NB4 (cell line): ENCODE measurements around the gene MYO7B.
A peak's percentile ranks its signal among the peaks of the same experiment; 100 is the strongest.

Experiments used
- DNase-seq: peaks from one replicate; pipeline ENCODE4 v3.0.0; 2010; ENCODE audit warnings: low read depth
- H3K4me3 ChIP-seq: one replicate; pipeline ENCODE4 v1.5.1; 2011; ENCODE audit warnings: mild to moderate bottlenecking, low read depth, low read length, moderate library complexity
- MYC ChIP-seq: IDR thresholded peaks from 2 replicates; pipeline ENCODE4 v1.6.1; 2011; ENCODE audit warnings: low read depth, low read length
- POLR2A ChIP-seq: IDR thresholded peaks from 2 replicates; pipeline ENCODE4 v1.6.1; 2011; ENCODE audit warnings: mild to moderate bottlenecking; ENCODE audit not compliant: insufficient read length; ENCODE audit errors: extremely low read depth
- TF ChIP-seq, protein P1 (sequence below): IDR thresholded peaks from 2 replicates; pipeline ENCODE4 v1.6.1; 2011; ENCODE audit warnings: low read depth, low read length
- TF ChIP-seq, protein P2 (sequence below): IDR thresholded peaks from one replicate; pipeline ENCODE4 v1.5.1; 2012; ENCODE audit warnings: low read depth, low read length

MYO7B gene

DNA sequence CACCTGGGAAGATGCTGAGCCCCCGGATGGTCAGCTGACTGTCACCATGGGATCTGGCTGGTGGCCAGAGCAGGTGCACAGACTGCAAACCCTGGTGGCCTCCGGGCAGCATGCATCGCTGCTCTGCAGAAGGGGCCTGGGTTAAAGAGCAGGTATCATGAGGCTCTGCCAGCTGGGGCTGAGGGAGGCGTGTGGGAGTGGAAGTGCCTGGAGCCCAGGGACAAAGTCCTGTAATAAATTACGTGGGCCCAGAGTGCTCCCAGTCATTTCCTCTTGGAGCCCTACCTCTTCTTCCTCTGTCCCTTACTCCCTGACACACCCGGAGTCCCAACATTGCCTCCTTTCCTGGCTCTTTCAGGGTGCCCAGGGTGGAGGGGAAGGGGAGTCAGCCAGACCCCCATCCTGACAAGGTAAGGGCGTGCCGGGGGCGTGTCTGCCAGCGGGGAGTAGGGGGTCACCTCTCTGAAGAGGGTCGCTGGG, at the start of gene MYO7B:
MYO7B (plus strand) TSS at position 262 of the 480 bp plus-strand sequence. CDS start 24,040 bp downstream, outside the sequence.
- DNase-seq, result no peak
- TF ChIP-seq, protein P1, sequence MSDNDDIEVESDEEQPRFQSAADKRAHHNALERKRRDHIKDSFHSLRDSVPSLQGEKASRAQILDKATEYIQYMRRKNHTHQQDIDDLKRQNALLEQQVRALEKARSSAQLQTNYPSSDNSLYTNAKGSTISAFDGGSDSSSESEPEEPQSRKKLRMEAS, result no peak
- no peak for TF ChIP-seq POLR2A
- TF ChIP-seq, protein P2, sequence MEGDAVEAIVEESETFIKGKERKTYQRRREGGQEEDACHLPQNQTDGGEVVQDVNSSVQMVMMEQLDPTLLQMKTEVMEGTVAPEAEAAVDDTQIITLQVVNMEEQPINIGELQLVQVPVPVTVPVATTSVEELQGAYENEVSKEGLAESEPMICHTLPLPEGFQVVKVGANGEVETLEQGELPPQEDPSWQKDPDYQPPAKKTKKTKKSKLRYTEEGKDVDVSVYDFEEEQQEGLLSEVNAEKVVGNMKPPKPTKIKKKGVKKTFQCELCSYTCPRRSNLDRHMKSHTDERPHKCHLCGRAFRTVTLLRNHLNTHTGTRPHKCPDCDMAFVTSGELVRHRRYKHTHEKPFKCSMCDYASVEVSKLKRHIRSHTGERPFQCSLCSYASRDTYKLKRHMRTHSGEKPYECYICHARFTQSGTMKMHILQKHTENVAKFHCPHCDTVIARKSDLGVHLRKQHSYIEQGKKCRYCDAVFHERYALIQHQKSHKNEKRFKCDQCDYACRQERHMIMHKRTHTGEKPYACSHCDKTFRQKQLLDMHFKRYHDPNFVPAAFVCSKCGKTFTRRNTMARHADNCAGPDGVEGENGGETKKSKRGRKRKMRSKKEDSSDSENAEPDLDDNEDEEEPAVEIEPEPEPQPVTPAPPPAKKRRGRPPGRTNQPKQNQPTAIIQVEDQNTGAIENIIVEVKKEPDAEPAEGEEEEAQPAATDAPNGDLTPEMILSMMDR, result no peak
- H3K4me3 ChIP-seq, result no peak within 1 kb of the TSS

DNA sequence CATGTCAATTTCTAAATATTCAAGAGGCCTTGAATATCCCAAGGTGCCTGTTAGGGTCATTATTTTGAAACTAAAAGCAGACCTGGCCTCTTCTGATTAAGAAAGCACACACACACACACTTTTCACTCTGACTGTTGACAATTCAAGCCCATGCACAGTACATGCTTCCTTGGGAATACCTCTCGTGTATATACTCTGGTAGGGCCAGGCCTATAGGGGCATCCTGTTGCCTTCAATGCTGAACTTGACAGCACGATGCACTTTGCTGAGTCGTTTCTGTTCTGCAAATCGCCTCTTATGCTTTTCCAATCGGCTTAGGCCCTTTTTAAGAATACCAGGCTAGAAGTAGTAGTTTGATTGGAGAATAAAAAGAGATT, 49.8 kb upstream of the MYO7B start:
- peak overlapping the region; percentile 19 for H3K4me3 ChIP-seq
- DNase-seq, result peak; percentile 63
- TF ChIP-seq, protein P2, result no peak
- TF ChIP-seq MYC (no peak), POLR2A (no peak)
- TF ChIP-seq, protein P1, result no peak

DNA sequence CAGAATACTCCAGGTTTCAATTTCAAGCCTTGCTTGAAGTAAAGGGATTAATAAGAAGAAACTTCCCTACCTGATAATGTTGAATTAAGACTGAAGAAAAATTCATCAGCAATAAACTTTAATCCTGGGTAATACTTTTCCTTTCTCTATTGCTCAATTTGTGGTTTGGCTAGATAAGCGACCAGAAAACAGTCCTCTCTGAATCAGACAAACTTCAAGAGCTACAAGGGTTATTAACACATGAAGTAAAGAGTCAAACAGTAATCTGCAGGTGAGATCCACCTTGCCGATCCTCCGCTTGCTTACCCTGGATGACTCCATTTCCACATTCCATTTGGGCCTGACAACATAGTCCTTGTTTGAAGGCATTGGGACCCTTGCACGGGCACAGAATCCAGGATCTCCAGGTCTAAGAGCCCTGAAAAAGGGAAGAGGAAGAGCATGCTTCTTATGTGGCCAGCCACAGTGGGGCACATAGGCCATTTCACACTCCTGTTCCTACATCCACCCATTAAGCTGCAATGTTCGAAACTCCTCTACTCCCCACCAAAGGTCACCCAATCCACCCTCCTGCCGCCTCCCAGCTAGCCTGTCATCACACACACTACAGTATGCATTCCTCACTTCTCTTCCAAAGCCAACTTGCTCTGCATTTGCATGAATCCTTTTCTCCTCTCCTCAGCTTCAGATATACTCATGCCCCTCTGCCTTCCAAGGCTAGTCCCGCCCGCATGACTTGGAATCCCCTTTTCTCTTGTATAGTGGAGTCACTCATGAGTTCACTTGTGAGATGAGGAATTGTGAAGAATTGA, 49.0 kb upstream of the MYO7B start:
- TF ChIP-seq, protein P1, result peak; percentile 44
- no peak for TF ChIP-seq POLR2A
- TF ChIP-seq, protein P2, result no peak
- peak; percentile 92 for DNase-seq

DNA sequence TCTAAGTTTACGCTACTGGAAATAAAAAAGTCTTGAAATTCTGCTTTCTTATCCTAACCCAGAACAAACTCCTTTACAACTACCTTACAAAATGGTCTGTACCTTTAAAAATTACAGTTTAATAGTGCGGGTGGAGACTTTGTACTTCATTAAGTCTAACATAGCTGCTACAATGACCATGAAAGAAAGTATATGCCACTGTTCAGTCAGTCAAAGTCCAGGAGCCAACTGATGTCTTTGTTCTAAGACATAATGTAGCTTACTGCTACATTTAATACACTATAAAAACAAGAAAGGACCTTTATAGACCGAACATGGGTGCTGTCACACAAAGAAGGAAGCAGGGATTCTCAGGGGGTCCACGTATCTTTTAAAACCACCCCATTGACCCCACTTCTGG, 45.2 kb upstream of the MYO7B start:
- TF ChIP-seq, protein P2, result no peak
- DNase-seq, result no peak
- no peak overlapping the region for H3K4me3 ChIP-seq

More for the DNA sequence above, 49.0 kb upstream of the MYO7B start:
- H3K4me3 ChIP-seq, result peak overlapping the region; percentile 19

DNA sequence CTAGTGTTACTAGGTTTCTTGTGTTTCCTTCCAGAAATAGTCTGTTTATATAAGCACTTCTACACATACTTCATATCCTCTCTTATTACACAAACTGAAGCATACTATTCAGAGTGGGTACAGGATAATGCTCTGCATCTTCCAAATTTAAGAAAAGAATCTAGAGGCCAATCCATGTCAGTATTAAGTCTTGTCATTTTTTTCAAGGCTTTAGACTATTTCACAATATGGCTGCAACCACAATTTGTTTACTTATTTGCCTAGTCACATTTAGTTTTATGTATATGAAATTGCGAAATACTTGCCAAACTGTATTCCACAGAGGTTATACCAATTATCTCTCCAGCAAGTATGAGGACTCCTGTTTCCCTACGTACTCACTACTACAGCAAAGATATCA, 37.1 kb upstream of the MYO7B start:
- H3K4me3 ChIP-seq, result no peak overlapping the region
- TF ChIP-seq, protein P2, result no peak
- TF ChIP-seq POLR2A (no peak), MYC (no peak)
- TF ChIP-seq, protein P1, result no peak
- DNase-seq, result peak; percentile 71
